ENCODE results near the gene KRTAP2-1. TPM values are rescaled to one million over a fixed set of nuclear protein-coding genes. Genes with fewer than 3 reads are reported as not detected.

KRTAP2-1 gene
- total and polyA plus RNA-seq, 2 of the 13 experiments (the other 11 are each of a cell fraction or from before 2014, with no cell fraction given): not detected

GRCh38 chr17:41012326-41013120, 34.6 kb downstream of the KRTAP2-1 start:
- ChIA-PET POLR2A (no interaction called here), CTCF (ENCODE audit: low intra/inter-chr PET ratio, low total read pairs) (no interaction called here)
- no peak for ATAC-seq
- Histone ChIP-seq H3K4me2 (ENCODE audit: low read depth, low read length) (no peak overlapping the region), H3K9ac (ENCODE audit: insufficient read depth, low read depth, low read length) (no peak overlapping the region), H3K79me2 (ENCODE audit: insufficient read depth, low read length) (no peaks in the 10 kb centered on the region), H3K36me3 (replicated peaks in 1 of 2; ENCODE audit: control insufficient read depth in 1 of 2, insufficient read depth in 2 of 2, low read length in 2 of 2) (no peaks in the 10 kb centered on the region), H3K4me1 (ENCODE audit: insufficient read depth, low read length) (peaks cover 65% of the 10 kb centered on the region), H3K9me3 (ENCODE audit: low read length) (no peaks in the 10 kb centered on the region), H3K4me3 (replicated peaks in 1 of 3; ENCODE audit: insufficient read depth in 1 of 3, low read depth in 2 of 3, low read length in 3 of 3) (no peak overlapping the region), H3K27me3 (ENCODE audit: control insufficient read depth in 1 of 2, insufficient read depth in 2 of 2, low read length in 2 of 2) (no peaks in the 10 kb centered on the region), H4K20me1 (ENCODE audit: insufficient read depth, low read length) (no peaks in the 10 kb centered on the region), H3K27ac (ENCODE audit: extremely low read length, insufficient read depth, low read length) (no peak overlapping the region), H2AFZ (ENCODE audit: low read length) (no peak overlapping the region)
- WGBS (ENCODE audit: low lambda C conversion rate): 87% methylated on average over 6 of the region's 6 CpGs
- BruUV-seq (replicated peaks): no TSS peak
- TF ChIP-seq ZNF589 (CRISPR knock-in tag; conservative IDR thresholded peaks at IDR 0.05): no peak
- no peak for TF ChIP-seq NCOA2 (CRISPR knock-in tag; IDR thresholded peaks at IDR 0.05)
- no peak for TF ChIP-seq STAT5B (CRISPR knock-in tag; IDR thresholded peaks at IDR 0.05)
- TF ChIP-seq ZNF331 (CRISPR knock-in tag; IDR thresholded peaks at IDR 0.05): no peak
- no peak for TF ChIP-seq TRIM22 (IDR thresholded peaks at IDR 0.05)
- no peak for TF ChIP-seq ZNF468 (CRISPR knock-in tag; IDR thresholded peaks at IDR 0.05)
- no peak for TF ChIP-seq ZNF597 (CRISPR knock-in tag; IDR thresholded peaks at IDR 0.05)
- no peak for TF ChIP-seq MEF2D (CRISPR knock-in tag; IDR thresholded peaks at IDR 0.05)
- TF ChIP-seq KAT2B (IDR thresholded peaks at IDR 0.05; ENCODE audit: borderline replicate concordance, low read depth, low read length): no peak
- TF ChIP-seq ZNF136 (CRISPR knock-in tag; IDR thresholded peaks at IDR 0.05; ENCODE audit: low read depth): no peak
- no peak for TF ChIP-seq ZNF850 (CRISPR knock-in tag; conservative IDR thresholded peaks at IDR 0.05)
- no peak for TF ChIP-seq ZBTB8A (CRISPR knock-in tag; IDR thresholded peaks at IDR 0.05; ENCODE audit: borderline replicate concordance, low read depth)
- no peak for TF ChIP-seq NFIC (IDR thresholded peaks at IDR 0.05; ENCODE audit: low read length)
- no peak for TF ChIP-seq CERS6 (CRISPR knock-in tag; IDR thresholded peaks at IDR 0.05)
- TF ChIP-seq MLXIP (CRISPR knock-in tag; IDR thresholded peaks at IDR 0.05; ENCODE audit: borderline replicate concordance): no peak
- TF ChIP-seq TBX3 (IDR thresholded peaks at IDR 0.05; ENCODE audit: borderline replicate concordance): no peak
- no peak for TF ChIP-seq HOXA3 (CRISPR knock-in tag; IDR thresholded peaks at IDR 0.05)
- TF ChIP-seq ZNF761 (CRISPR knock-in tag; conservative IDR thresholded peaks at IDR 0.05): no peak
- no peak for TF ChIP-seq MBD4 (IDR thresholded peaks at IDR 0.05; ENCODE audit: borderline replicate concordance, low read length)
- intact Hi-C loops (cut with micrococcal nuclease; ENCODE audit: unreplicated experiment): no loop called here
- in situ Hi-C loops (cut with HindIII; ENCODE audit: extremely low pct_ligation_motif_present, low pct_unique_long_range_greater_than_20kb): no loop called here
- DNase-seq (ENCODE audit: low spot score): no peak
- FAIRE-seq: no peak

Data from HepG2 (cell line).